Measurements from ENCODE around the gene CFAP46. TPM values are rescaled to one million over a fixed set of nuclear protein-coding genes. Genes with fewer than 3 reads are reported as not detected.

Gene CFAP46
- total RNA-seq, 4 donors from 2014 or later, result under 0.01 to 1.3 (median 0.28) TPM

GRCh38 chr10:132872658-132873057, 69.7 kb downstream of the CFAP46 start:
- H3K4me3 ChIP-seq, result no peak overlapping the region
- TF ChIP-seq EP300 (IDR thresholded peaks at IDR 0.05) (no peak), POLR2AphosphoS5 (IDR thresholded peaks at IDR 0.05) (no peak), POLR2A (IDR thresholded peaks at IDR 0.05; ENCODE audit: low read depth) (no peak)
- TF ChIP-seq, protein P1, sequence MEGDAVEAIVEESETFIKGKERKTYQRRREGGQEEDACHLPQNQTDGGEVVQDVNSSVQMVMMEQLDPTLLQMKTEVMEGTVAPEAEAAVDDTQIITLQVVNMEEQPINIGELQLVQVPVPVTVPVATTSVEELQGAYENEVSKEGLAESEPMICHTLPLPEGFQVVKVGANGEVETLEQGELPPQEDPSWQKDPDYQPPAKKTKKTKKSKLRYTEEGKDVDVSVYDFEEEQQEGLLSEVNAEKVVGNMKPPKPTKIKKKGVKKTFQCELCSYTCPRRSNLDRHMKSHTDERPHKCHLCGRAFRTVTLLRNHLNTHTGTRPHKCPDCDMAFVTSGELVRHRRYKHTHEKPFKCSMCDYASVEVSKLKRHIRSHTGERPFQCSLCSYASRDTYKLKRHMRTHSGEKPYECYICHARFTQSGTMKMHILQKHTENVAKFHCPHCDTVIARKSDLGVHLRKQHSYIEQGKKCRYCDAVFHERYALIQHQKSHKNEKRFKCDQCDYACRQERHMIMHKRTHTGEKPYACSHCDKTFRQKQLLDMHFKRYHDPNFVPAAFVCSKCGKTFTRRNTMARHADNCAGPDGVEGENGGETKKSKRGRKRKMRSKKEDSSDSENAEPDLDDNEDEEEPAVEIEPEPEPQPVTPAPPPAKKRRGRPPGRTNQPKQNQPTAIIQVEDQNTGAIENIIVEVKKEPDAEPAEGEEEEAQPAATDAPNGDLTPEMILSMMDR (IDR thresholded peaks at IDR 0.05), result no peak

DNA sequence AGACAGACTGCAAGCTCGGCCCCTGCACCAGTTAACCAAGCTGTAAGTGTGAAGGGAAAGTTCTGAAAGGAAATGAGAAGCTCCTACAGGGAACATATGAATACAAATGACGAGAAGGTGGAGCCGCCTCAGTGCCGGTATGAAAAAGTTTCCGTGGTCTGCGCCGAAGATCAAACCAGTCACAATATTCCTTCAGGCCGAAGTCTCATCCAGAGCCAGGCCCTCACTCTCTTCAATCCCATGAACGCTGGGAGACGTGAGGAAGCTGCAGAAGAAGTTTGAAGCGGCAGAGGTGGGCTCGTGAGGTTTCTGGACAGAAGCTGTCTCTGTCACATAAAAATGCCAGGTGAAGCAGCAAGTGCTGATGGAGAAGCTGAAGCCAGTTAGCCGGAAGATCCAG, 71.9 kb downstream of the CFAP46 start:
- no peak for DNase-seq (ENCODE audit: extremely low spot score)
- TF ChIP-seq POLR2AphosphoS5 (IDR thresholded peaks at IDR 0.05) (no peak), POLR2A (IDR thresholded peaks at IDR 0.05; ENCODE audit: low read depth) (no peak), EP300 (IDR thresholded peaks at IDR 0.05) (no peak)
- TF ChIP-seq, protein P1 (IDR thresholded peaks at IDR 0.05), result no peak
- WGBS, result 91% methylated on average over 13 of the region's 13 CpGs
- Histone ChIP-seq H3K27ac (replicated peaks in 1 of 4) (no peak overlapping the region), H3K36me3 (no peaks in the 10 kb centered on the region), H3K4me3 (no peak overlapping the region), H3K27me3 (peaks cover 0 to 24% (median 0%) of the 10 kb centered on the region in 4 donors), H3K4me1 (no peaks in the 10 kb centered on the region), H3K9me3 (peaks cover 0 to 17% (median 8%) of the 10 kb centered on the region in 4 donors)
- intact Hi-C loops (cut with DNase I), result no loop called here

More at GRCh38 chr10:132872658-132873057, 69.7 kb downstream of the CFAP46 start:
- peaks cover 0 to 18% (median 8%) of the 10 kb centered on the region in 4 donors for H3K9me3 ChIP-seq
- H3K36me3 ChIP-seq, result no peaks in the 10 kb centered on the region
- peaks cover 0 to 33% (median 0%) of the 10 kb centered on the region in 4 donors for H3K27me3 ChIP-seq
- H3K27ac ChIP-seq (replicated peaks in 1 of 4), result no peak overlapping the region
- 89% methylated on average over 13 of the region's 13 CpGs for WGBS
- no peaks in the 10 kb centered on the region for H3K4me1 ChIP-seq
- DNase-seq (ENCODE audit: extremely low spot score), result no peak
- intact Hi-C loops (cut with DNase I), result no loop called here

GRCh38 chr10:132869621-132870020, 72.7 kb downstream of the CFAP46 start:
- TF ChIP-seq EP300 (IDR thresholded peaks at IDR 0.05), result no peak
- TF ChIP-seq, protein P1 (IDR thresholded peaks at IDR 0.05), result no peak
- TF ChIP-seq POLR2AphosphoS5 (IDR thresholded peaks at IDR 0.05), result no peak
- TF ChIP-seq POLR2A (IDR thresholded peaks at IDR 0.05; ENCODE audit: low read depth), result no peak
- Histone ChIP-seq H3K27me3 (peaks cover 0 to 30% (median 0%) of the 10 kb centered on the region in 4 donors), H3K36me3 (no peaks in the 10 kb centered on the region), H3K4me3 (no peak overlapping the region), H3K9me3 (peaks cover 0 to 16% (median 7%) of the 10 kb centered on the region in 4 donors), H3K4me1 (no peaks in the 10 kb centered on the region), H3K27ac (replicated peaks in 1 of 4) (no peak overlapping the region)
- WGBS, result 88% methylated on average over 16 of the region's 16 CpGs
- intact Hi-C loops (cut with DNase I), result no loop called here
- no peak for DNase-seq (ENCODE audit: extremely low spot score)

- intact Hi-C loops (cut with DNase I), result no loop called here
- Histone ChIP-seq H3K4me3 (no peak overlapping the region), H3K27me3 (peaks cover 0 to 36% (median 0%) of the 10 kb centered on the region in 4 donors), H3K4me1 (no peaks in the 10 kb centered on the region), H3K36me3 (no peaks in the 10 kb centered on the region), H3K27ac (replicated peaks in 1 of 4) (no peak overlapping the region), H3K9me3 (peaks cover 0 to 16% (median 7%) of the 10 kb centered on the region in 4 donors)
- DNase-seq (ENCODE audit: extremely low spot score), result no peak
- 90% methylated on average over 20 of the region's 26 CpGs for WGBS
- TF ChIP-seq POLR2AphosphoS5 (IDR thresholded peaks at IDR 0.05) (no peak), POLR2A (IDR thresholded peaks at IDR 0.05; ENCODE audit: low read depth) (no peak)
These were observed 73.4 kb downstream of the CFAP46 start for GRCh38 chr10:132868995-132869394.

DNA sequence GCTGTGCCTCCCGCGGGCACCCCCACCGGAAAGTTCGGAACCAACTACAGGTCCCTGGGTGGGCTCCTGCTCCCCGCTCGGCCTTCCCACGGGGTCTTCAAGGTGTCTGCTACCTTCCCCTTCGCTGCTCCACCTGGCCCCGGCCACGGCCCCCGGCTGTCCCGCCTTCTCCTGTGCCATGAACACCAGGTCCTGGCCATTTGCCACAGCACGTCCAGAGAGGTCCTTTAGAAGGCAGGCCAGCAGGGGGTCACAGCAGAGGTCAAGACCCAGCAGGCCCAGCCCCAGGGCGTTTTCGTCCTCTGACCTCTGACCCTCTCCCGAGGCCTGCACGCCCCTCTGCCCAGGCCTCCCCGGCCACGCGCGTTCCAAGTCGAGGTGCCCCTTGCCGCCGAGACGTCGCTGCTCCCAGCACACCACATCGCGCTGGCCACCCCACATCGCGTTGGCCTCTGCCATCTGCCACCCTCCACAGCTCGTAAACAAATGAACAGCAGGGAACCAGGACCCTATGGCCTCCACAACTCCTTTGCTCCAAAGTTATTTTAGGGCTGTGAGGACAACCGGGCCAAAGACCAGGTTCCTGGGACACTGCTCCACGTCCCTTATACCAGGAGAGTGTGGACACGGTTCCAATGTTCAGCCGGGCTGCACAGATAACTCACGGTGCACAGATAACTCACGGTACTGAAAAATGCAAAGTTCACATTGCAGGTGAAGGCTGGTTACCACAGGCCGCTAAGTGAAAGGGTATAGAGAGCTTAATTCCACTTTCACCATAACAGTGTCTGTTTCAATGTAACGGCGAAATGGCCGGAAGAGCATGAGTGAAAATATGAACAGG, 74.3 kb downstream of the CFAP46 start:
- 92% methylated on average over 40 of the region's 41 CpGs for WGBS
- H3K27me3 ChIP-seq, result peaks cover 0 to 41% (median under 1%) of the 10 kb centered on the region in 4 donors
- TF ChIP-seq POLR2A (IDR thresholded peaks at IDR 0.05; ENCODE audit: low read depth) (no peak), EP300 (IDR thresholded peaks at IDR 0.05) (no peak), POLR2AphosphoS5 (IDR thresholded peaks at IDR 0.05) (no peak)
- TF ChIP-seq, protein P1 (IDR thresholded peaks at IDR 0.05), result no peak

More for the DNA sequence above, 74.3 kb downstream of the CFAP46 start:
- intact Hi-C loops (cut with DNase I), result no loop called here
- Histone ChIP-seq H3K27ac (replicated peaks in 1 of 4) (no peak overlapping the region), H3K36me3 (no peaks in the 10 kb centered on the region), H3K4me1 (peaks cover 0 to 3% (median 0%) of the 10 kb centered on the region in 4 donors), H3K9me3 (peaks cover 0 to 16% (median 7%) of the 10 kb centered on the region in 4 donors), H3K4me3 (no peak overlapping the region)
- no peak for DNase-seq (ENCODE audit: extremely low spot score)
